Caki2 (cell line): ENCODE measurements around the gene POLE. TPM values are rescaled to one million over a fixed set of nuclear protein-coding genes. Genes with fewer than 3 reads are reported as not detected.

Experiments
- DNase-seq: peaks from one replicate; pipeline ENCODE4 v3.0.0-alpha.2; 2015; ENCODE audit warnings: low read depth
- in situ Hi-C: cut with HindIII; loops from 2 replicates; pipeline ENCODE4 v1.10.0; 2016; ENCODE audit warnings: low sequenced_read_pairs, low pct_unique_long_range_greater_than_20kb, mixed read lengths
- total RNA-seq: library from RNA; depleted of rRNA; stranded (reverse); fragments of >200 nt; shearing (Covaris generic); gene quantifications from 2 replicates; pipeline ENCODE4 v1.2.3, GENCODE V29; 2014; ENCODE audit warnings: low replicate concordance; rRNA removed

Gene POLE
- total RNA-seq, 1 experiment from 2014 or later: 10.3 TPM

DNA sequence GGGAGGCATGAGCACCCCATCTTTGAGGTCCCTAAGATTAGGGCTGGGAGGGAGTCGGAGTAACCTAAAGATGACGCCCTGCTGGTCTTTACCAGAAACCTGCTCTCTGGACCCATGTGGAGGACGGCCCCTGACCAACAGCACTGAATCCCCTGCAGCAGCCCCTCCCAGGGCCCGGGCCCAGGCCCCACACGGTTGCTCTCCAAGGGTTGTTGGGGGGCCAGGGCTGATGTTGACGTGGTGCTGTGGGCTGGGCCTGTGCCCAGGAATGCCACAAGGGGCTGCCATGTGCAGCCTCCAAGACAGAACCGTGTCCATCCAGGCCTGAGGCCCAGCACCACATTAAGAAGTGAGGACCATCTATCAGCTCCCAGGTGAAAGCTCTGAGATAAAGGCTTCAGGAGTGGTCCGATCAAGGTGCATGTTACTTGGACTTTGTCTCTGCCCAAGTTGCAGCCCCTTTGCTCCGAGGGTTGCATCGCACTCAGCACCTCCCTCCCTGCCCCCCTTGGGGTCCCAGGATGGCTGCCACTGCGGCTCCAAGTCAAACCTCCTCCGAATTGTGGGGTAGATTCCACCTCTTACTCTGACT, 106.3 kb downstream of the POLE start:
- no peak for DNase-seq
- in situ Hi-C loops: no loop called here

GRCh38 chr12:132579744-132580143, 107.4 kb downstream of the POLE start:
- DNase-seq: no peak
- in situ Hi-C loops: no loop called here

DNA sequence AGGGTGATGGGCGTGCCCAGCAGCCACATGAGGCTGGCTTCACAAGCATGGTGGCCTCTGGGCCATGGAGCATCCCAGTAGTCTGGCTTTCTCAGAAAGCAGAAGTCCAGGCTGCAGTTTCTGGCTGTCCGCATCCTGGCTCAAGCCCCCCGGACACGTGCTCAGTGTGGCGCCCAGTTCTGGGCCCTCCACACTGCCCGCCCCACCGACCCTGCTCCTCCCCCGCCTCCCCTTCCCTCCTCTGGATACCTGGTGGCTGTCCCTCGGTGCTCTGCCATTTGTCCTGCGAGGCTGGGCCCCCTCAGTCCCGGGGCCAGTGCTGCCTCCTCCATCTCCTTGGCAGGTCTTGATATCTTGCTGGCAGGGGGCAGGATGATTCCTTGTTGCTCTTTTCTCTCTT, 108.3 kb downstream of the POLE start:
- in situ Hi-C loops: no loop called here
- no peak for DNase-seq

DNA sequence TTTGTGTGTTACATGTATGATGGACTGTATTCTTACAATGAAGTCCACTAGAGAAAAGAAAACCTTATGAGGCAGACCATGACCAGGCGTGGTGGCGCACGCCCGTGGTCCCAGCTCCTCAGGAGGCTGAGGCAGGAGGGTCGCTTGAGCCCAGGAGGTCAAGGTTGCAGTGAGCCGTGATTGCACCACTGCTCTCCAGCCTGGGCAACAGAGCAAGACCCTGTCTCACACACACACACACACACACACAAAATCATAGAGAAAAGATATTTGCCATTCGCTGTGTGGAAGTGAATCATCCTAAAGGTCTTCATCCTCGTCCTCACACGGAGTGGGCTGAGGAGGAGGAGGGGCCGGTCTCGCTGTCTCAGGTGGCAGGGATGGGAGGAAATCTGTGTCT, 109.0 kb downstream of the POLE start:
- in situ Hi-C loops: no loop called here
- DNase-seq: no peak

DNA sequence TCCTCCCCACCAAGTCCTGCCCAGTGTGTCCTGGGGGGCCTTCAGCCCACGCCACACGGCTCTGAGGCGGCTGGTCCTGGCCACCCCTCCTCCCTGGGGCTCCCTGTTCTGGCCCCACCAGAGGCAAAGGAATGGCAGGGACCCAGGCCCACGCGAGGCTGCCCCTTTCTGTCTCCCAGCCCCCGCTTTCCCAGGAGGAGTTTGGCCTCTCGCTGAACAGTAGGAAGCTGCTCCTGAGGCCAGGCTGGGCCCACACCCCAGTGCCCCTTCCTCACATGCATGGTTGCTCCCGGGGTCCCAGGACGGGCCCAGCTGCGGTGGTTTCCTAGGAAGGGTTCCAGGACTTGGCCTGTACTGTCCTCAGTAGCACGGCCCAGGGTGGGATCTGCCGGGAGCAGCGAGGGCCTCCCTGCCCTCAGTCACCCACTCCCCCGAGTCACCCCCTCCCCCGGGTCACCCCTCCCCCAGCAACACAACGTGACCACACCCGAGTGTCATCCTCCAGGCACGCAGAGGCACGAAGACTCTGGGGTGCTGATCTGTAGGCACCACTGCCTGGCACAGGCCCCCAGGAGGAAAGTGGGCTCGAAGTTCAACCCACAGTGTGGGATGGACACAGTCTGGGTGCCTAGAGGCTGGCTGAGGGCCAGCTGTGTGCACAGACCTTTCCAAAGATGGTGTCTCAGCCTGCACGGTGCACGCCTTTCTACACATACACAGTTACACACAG, 109.8 kb downstream of the POLE start:
- in situ Hi-C loops: no loop called here

DNA sequence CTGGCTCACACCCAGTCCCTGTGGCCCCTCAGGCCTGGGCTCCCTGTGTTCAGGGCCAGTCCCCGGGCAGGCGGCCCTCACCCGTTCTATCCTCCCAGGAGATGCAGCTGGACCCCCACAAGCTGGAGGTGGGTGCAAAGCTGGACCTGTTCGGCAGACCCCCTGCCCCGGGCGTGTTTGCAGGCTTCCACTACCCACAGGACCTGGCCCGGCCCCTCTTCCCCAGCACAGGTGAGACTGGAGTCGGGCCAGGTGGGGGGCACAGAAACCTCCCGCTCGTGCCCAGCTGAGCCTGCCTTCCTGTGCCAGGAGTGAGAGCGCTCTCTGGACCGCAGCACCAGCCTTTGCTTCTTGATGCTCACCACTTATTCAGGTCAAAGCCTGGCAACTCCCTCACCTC, 110.4 kb downstream of the POLE start:
- DNase-seq: no peak
- in situ Hi-C loops: no loop called here

More for the DNA sequence above, 109.8 kb downstream of the POLE start:
- no peak for DNase-seq

DNA sequence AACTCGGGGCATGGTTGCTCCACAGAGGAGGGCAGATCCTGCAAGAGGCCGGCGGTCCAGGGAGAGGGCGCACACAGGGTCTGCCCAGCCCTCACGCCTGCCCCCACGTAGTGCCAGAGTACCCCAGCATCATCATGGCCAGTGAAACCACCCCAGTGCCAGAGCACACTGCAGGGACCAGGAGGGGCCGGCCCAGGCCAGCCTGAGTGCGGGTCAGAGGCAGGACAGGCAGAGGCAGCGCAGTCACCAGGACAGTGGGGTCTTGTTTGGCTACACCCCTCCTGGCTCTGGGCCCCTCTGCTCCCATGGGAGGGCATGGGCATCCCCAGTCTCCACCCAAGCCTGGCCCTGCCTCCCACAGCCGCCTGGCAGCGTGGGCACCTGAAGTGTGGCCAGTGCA, 111.5 kb downstream of the POLE start:
- no peak for DNase-seq
- in situ Hi-C loops: no loop called here

- in situ Hi-C loops: no loop called here
- no peak for DNase-seq
These were observed 112.7 kb downstream of the POLE start for GRCh38 chr12:132574271-132574996.

Other genes with a start within 250 kb of the POLE start
- 6.7 and 8.3 TPM in 2 replicates for gene FBRSL1, start 197.2 kb downstream of the POLE start, total RNA-seq
- not detected in 2 replicates for gene LRCOL1, start 76.8 kb downstream of the POLE start, total RNA-seq
- not detected in 2 replicates for gene P2RX2, start 68.6 kb downstream of the POLE start, total RNA-seq
- 128 and 160 TPM in 2 replicates for gene PXMP2, start 245 bp upstream of the POLE start, total RNA-seq
- 66.6 and 67.5 TPM in 2 replicates for gene PGAM5, start 23.5 kb upstream of the POLE start, total RNA-seq
- gene ANKLE2, start 74.5 kb upstream of the POLE start, total RNA-seq: 47.4 and 55.9 TPM in 2 replicates
- 46.0 and 57.2 TPM in 2 replicates for gene GOLGA3, start 141.5 kb upstream of the POLE start, total RNA-seq
- gene CHFR, start 200.3 kb upstream of the POLE start, total RNA-seq: 7.1 and 17.5 TPM in 2 replicates